Peyer's patch (tissue), 4 donors: Measurements from ENCODE around the gene ADAMTS12. TPM values are rescaled to one million over a fixed set of nuclear protein-coding genes. Genes with fewer than 3 reads are reported as not detected.

Source experiments
- DNase-seq, 3 donors: peaks; one replicate each; pipeline ENCODE4 v3.0.0-alpha.2; 2017 to 2019
- H3K27ac ChIP-seq, 4 donors: fragments of 200-600 bp; sonication (generic); one replicate each; pipeline ENCODE4 v1.5.1; 2016 to 2019
- H3K27me3 ChIP-seq, 2 donors: fragments of 200-600 bp; sonication (generic); one replicate each; pipeline ENCODE4 v1.5.1; 2019
- H3K36me3 ChIP-seq, 3 donors: fragments of 200-600 bp; sonication (generic); one replicate each; pipeline ENCODE4 v1.5.1; 2016 to 2019
- H3K4me1 ChIP-seq, 4 donors: fragments of 200-600 bp; sonication (generic); one replicate each; pipeline ENCODE4 v1.5.1; 2016 to 2019
- H3K4me3 ChIP-seq, 4 donors: fragments of 200-600 bp; sonication (generic); 1 replicate in 3 of 4; 2 replicates in 1 of 4; pipeline ENCODE4 v1.5.1; 2016 to 2019; ENCODE audit warnings: mild to moderate bottlenecking in 1 of 4
- H3K9me3 ChIP-seq, 4 donors: fragments of 200-600 bp; sonication (generic); one replicate each; pipeline ENCODE4 v1.5.1; 2016 to 2019; ENCODE audit warnings: mild to moderate bottlenecking in 1 of 4
- CTCF ChIP-seq, 6 experiments: fragments of 450-650 bp in 4 of 6; fragments of 200-600 bp in 2 of 6; sonication (generic) in 1 of 6; IDR thresholded peaks; one replicate each; pipeline ENCODE4 v1.5.1; 2017 to 2019; ENCODE audit warnings: antibody characterized with exemption in 6 of 6, mild to moderate bottlenecking in 3 of 6, moderate library complexity in 1 of 6
- POLR2A ChIP-seq, 2 donors: fragments of 450-650 bp; IDR thresholded peaks; one replicate each; pipeline ENCODE4 v1.5.1; 2017; ENCODE audit warnings: antibody characterized with exemption in 2 of 2, mild to moderate bottlenecking in 2 of 2, moderate library complexity in 2 of 2
- total RNA-seq, 4 donors: library from RNA; depleted of rRNA; stranded (reverse); fragments of >200 nt; gene quantifications; one replicate each; pipeline ENCODE4 v1.1.0, GENCODE V29; 2016

ADAMTS12 gene
- total RNA-seq, 4 donors from 2014 or later, result 0.53 to 11.6 (median 1.3) TPM

- H3K4me3 ChIP-seq, result no peak overlapping the region
- H3K27me3 ChIP-seq, result no peaks in the 10 kb centered on the region
- no peak overlapping the region for H3K27ac ChIP-seq
- TF ChIP-seq CTCF (IDR thresholded peaks at IDR 0.05) (no peak), POLR2A (IDR thresholded peaks at IDR 0.05) (no peak)
- H3K4me1 ChIP-seq, result no peaks in the 10 kb centered on the region
- H3K9me3 ChIP-seq, result no peaks in the 10 kb centered on the region
- no peak for DNase-seq
- H3K36me3 ChIP-seq, result no peaks in the 10 kb centered on the region
Observed at GRCh38 chr5:33539212-33539611, 352.6 kb downstream of the ADAMTS12 start.

GRCh38 chr5:33538201-33538600 is 353.6 kb downstream of the ADAMTS12 start:
- Histone ChIP-seq H3K27me3 (no peaks in the 10 kb centered on the region), H3K9me3 (no peaks in the 10 kb centered on the region), H3K4me3 (no peak overlapping the region), H3K27ac (no peak overlapping the region), H3K36me3 (no peaks in the 10 kb centered on the region), H3K4me1 (no peaks in the 10 kb centered on the region)
- no peak for DNase-seq
- no peak for TF ChIP-seq CTCF (IDR thresholded peaks at IDR 0.05)
- TF ChIP-seq POLR2A (IDR thresholded peaks at IDR 0.05), result no peak

DNA sequence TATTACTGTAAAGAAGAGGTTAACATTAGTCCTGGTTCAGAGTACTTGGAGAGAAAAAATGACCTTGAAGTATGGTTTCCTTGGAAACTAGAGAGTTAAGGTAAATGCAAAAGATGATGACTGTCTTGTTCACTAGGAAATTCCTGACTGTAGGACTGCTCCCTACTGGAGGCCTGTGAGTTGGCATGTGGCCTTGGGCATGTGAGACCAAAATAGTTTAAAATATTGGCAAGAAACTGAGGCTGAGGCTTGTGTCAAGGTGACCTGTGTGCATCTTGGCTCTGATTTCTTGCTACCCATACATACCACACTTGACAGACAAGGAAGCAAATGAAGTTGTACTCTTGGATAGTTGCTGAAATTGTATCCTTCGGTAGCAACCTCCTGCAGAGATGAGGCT is 354.6 kb downstream of the ADAMTS12 start:
- no peak for DNase-seq
- H3K27me3 ChIP-seq, result no peaks in the 10 kb centered on the region

GRCh38 chr5:33536802-33537201 is 355.0 kb downstream of the ADAMTS12 start:
- no peak for DNase-seq
- no peak overlapping the region for H3K27ac ChIP-seq
- no peaks in the 10 kb centered on the region for H3K27me3 ChIP-seq
- no peaks in the 10 kb centered on the region for H3K9me3 ChIP-seq
- TF ChIP-seq CTCF (IDR thresholded peaks at IDR 0.05) (no peak), POLR2A (IDR thresholded peaks at IDR 0.05) (no peak)
- H3K4me1 ChIP-seq, result no peaks in the 10 kb centered on the region
- no peak overlapping the region for H3K4me3 ChIP-seq
- H3K36me3 ChIP-seq, result no peaks in the 10 kb centered on the region

More for the DNA sequence above, 354.6 kb downstream of the ADAMTS12 start:
- Histone ChIP-seq H3K9me3 (no peaks in the 10 kb centered on the region), H3K4me3 (no peak overlapping the region), H3K36me3 (no peaks in the 10 kb centered on the region), H3K4me1 (no peaks in the 10 kb centered on the region), H3K27ac (no peak overlapping the region)
- no peak for TF ChIP-seq POLR2A (IDR thresholded peaks at IDR 0.05)
- no peak for TF ChIP-seq CTCF (IDR thresholded peaks at IDR 0.05)

DNA sequence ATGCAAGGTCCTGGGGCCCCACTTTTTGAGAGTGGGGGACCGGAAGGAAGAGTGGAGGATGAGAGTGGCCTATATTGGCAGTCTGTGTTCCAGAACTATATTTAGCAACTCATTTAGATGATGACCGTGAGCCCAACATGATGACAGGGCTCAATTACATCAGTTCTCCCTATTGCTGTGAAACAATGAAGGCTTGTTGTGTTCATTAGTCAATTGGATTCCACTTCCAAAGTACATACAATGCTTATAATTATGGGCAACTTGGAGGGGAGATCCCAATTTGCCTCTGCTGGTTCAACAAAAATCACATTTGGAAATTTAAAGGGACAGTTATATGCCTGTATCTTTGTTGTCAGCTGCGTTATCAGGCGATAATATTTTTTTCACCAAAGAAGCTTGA is 360.0 kb downstream of the ADAMTS12 start:
- no peak overlapping the region for H3K27ac ChIP-seq
- no peaks in the 10 kb centered on the region for H3K27me3 ChIP-seq
- no peaks in the 10 kb centered on the region for H3K9me3 ChIP-seq
- no peak overlapping the region for H3K4me3 ChIP-seq
- TF ChIP-seq CTCF (IDR thresholded peaks at IDR 0.05) (no peak), POLR2A (IDR thresholded peaks at IDR 0.05) (no peak)
- H3K36me3 ChIP-seq, result no peaks in the 10 kb centered on the region
- DNase-seq, result no peak
- H3K4me1 ChIP-seq, result no peaks in the 10 kb centered on the region

DNA sequence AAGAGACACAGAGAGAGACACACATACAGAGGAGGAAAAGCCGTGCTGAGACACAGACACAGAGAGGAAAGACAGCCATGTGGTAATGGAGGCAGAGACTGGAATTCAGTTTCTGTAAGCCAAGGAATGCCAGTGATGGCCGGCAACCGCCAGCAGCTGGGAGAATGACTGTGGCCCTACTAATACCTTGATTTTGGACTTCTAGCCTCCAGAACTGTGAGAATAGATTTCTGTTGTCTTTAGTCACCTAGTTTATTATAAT is 360.8 kb downstream of the ADAMTS12 start:
- no peaks in the 10 kb centered on the region for H3K9me3 ChIP-seq
- no peaks in the 10 kb centered on the region for H3K27me3 ChIP-seq
- TF ChIP-seq CTCF (IDR thresholded peaks at IDR 0.05) (no peak), POLR2A (IDR thresholded peaks at IDR 0.05) (no peak)
- no peak overlapping the region for H3K27ac ChIP-seq
- no peaks in the 10 kb centered on the region for H3K36me3 ChIP-seq
- H3K4me3 ChIP-seq, result no peak overlapping the region
- no peak for DNase-seq
- no peaks in the 10 kb centered on the region for H3K4me1 ChIP-seq
